BLaER1 treated with 17β-estradiol and CSF1 and Interleukin-3, amounts not matched to agents 10 nM and 100 nM (cell line): ENCODE measurements around the gene LCN1.

ENCODE experiments used
- H3K27ac ChIP-seq, 11 experiments: shearing (Covaris generic); formaldehyde crosslinking; 2 replicates each; pipeline ENCODE4 v1.8.1; 2022
- H3K27me3 ChIP-seq, 11 experiments: shearing (Covaris generic); formaldehyde crosslinking; 2 replicates each; pipeline ENCODE4 v1.8.1; 2022
- H3K36me3 ChIP-seq, 11 experiments: shearing (Covaris generic); formaldehyde crosslinking; 2 replicates each; pipeline ENCODE4 v1.8.1; 2022
- H3K4me1 ChIP-seq, 10 experiments: shearing (Covaris generic); formaldehyde crosslinking; 2 replicates each; pipeline ENCODE4 v1.8.1; 2022
- H3K4me2 ChIP-seq, 11 experiments: shearing (Covaris generic); formaldehyde crosslinking; 2 replicates each; pipeline ENCODE4 v1.8.1; 2022
- H3K4me3 ChIP-seq, 10 experiments: shearing (Covaris generic); formaldehyde crosslinking; 2 replicates each; pipeline ENCODE4 v1.8.1; 2022
- H3K9ac ChIP-seq, 11 experiments: shearing (Covaris generic); formaldehyde crosslinking; 2 replicates each; pipeline ENCODE4 v1.8.1; 2022
- H3K9me3 ChIP-seq, 11 experiments: shearing (Covaris generic); formaldehyde crosslinking; replicated peaks in 1 of 11; 2 replicates each; pipeline ENCODE4 v1.8.1; 2022
- H4K20me1 ChIP-seq, 11 experiments: shearing (Covaris generic); formaldehyde crosslinking; 2 replicates each; pipeline ENCODE4 v1.8.1; 2022
- Cebpa-rat ChIP-seq, 11 experiments: shearing (Covaris generic); IDR thresholded peaks; 2 replicates each; pipeline ENCODE4 v1.8.1; 2022

The LCN1 gene

DNA sequence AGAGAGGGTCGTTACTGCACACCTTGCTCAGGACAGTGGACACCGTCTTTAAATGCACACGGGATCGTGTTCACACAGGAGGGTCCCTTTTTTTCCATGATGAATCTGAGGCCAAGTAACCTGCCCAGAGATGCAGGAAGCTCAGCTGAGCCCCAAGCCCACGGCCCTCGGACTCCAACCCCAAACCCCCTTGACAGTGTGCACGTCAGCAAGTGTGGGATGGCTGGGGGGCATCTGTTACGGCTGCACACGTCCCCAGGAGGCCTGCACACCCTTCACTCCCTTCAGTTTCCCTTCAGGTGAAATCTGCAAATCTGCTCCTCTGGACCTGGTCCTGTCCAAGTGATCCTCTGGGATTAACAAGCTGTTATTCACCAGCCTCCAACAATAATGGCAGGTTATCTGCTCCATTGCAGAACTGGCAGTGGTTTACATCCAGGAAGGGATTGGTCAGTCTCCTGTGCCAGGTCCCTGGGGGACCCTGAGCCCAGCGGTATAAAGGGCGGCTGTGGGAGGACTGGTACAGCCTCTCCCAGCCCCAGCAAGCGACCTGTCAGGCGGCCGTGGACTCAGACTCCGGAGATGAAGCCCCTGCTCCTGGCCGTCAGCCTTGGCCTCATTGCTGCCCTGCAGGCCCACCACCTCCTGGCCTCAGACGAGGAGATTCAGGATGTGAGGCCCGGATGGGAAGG is at the start of gene LCN1:
TSS of gene LCN1 (plus strand) at position 525 of the 692 bp plus-strand sequence. CDS start at position 583, 58 bp downstream.
- no peak for TF ChIP-seq Cebpa-rat (IDR thresholded peaks at IDR 0.05)
- Histone ChIP-seq H3K4me1 (peaks cover 0 to 28% (median 18%) of the 10 kb centered on the region in 10 experiments; a peak in 17 of 20 replicates), H3K4me3 (no peak within 1 kb of the TSS), H3K27ac (no peak within 1 kb of the TSS), H3K27me3 (0 out of 22 replicates have a peak, but pooled peaks cover 0 to 6% (median 0%) of the 10 kb centered on the region in 11 experiments), H3K9ac (0 out of 22 replicates have a peak within 1 kb of the TSS, but pooled peaks of 1 of the 11 experiments have one; percentile 4), H4K20me1 (peaks cover 0 to 6% (median 0%) of the 10 kb centered on the region in 11 experiments; a peak in 2 of 22 replicates), H3K9me3 (no peaks in the 10 kb centered on the region), H3K36me3 (no peaks in the 10 kb centered on the region), H3K4me2 (peak within 1 kb of the TSS in 10 of 11 experiments; percentile 9 to 79 (median 64); a peak in 19 of 22 replicates)

DNA sequence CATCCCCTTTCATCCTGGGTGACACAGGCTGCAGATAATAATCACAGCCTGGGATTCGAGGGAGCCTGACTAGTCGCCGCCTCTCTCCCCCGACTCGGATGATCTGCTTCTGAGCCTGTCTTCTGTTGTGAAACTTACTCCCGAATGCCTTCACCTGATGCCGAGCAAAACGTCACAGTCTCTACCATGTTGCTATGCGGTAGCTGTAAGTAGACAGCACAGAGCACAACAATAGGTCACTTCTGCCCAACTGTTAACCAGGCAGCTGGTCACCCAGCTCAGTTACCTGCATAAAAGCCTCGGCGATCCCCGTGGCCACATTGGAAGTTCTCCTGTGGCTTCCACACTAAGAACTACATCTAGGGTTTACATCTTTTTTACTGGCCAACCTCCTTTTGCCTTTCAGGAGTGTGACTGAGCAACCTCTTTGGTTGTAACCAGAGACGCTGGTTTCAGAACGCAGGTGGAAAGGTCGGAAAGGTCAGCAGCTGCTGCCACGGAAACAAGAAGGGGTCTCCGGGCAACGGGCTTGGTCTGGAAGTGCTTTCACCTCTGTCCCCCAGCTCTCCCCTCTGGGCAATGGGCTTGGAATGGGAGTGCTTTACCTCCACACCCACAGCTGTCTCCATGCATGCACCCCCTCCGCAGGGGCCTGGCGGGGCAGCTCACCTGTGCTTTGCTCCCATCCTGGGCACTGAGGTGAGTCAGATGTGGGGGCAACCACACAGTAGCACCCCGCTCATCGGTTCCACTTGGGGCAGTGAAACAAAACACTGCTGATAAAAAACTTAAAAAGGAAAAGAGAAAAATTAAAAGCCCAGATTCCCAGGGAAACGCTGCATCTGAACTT is 49.2 kb upstream of the LCN1 start:
- no peaks in the 10 kb centered on the region for H3K36me3 ChIP-seq
- peaks cover 0 to 27% (median 3%) of the 10 kb centered on the region in 10 experiments; a peak in 9 of 20 replicates for H3K4me1 ChIP-seq
- TF ChIP-seq Cebpa-rat (IDR thresholded peaks at IDR 0.05): no peak
- no peaks in the 10 kb centered on the region for H3K9me3 ChIP-seq
- no peak overlapping the region for H3K9ac ChIP-seq
- no peak overlapping the region for H3K27ac ChIP-seq
- no peak overlapping the region for H3K4me2 ChIP-seq
- H4K20me1 ChIP-seq: peaks cover 0 to 15% (median 0%) of the 10 kb centered on the region in 11 experiments; a peak in 6 of 22 replicates
- peaks cover 4 to 27% (median 12%) of the 10 kb centered on the region in 11 experiments; a peak in 13 of 22 replicates for H3K27me3 ChIP-seq
- no peak overlapping the region for H3K4me3 ChIP-seq

DNA sequence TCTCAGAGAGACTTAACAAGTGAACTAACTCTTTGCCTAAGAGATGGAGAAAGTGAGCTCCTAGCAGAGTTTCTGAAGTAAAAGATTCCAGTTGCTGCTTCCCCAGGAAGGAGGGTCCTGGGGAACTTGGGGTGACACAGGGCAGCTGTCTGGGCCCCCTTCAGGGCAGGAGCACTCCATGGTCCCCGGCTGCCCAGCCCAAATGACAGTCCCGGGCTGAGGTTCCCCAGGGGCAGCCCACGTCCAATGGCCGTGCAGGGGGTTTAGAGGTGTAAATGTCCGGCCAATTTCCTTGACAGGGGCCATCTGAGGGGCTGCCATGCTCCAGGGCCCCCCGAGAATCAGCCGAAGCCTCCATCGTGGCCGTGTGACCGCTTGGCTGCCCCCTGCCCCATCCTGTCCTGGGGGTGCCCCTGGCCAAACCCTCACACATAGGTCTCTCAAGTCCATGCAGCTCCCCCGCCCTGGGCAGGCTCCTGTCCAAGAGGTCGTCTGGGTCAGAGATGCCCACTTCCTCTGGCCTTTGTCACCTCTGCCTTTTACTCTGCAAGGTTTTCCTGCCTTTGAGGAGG is 47.2 kb upstream of the LCN1 start:
- Histone ChIP-seq H3K9me3 (no peaks in the 10 kb centered on the region), H4K20me1 (peaks cover 0 to 32% (median 0%) of the 10 kb centered on the region in 11 experiments; a peak in 10 of 22 replicates), H3K27ac (no peak overlapping the region), H3K4me3 (no peak overlapping the region), H3K36me3 (no peaks in the 10 kb centered on the region), H3K9ac (no peak overlapping the region), H3K27me3 (peaks cover 10 to 48% (median 33%) of the 10 kb centered on the region in 11 experiments), H3K4me2 (no peak overlapping the region), H3K4me1 (peaks cover 0 to 20% (median 3%) of the 10 kb centered on the region in 10 experiments; a peak in 10 of 20 replicates)
- no peak for TF ChIP-seq Cebpa-rat (IDR thresholded peaks at IDR 0.05)

- Histone ChIP-seq H3K9me3 (no peaks in the 10 kb centered on the region), H3K9ac (no peak overlapping the region), H3K27ac (no peak overlapping the region), H3K4me3 (no peak overlapping the region), H4K20me1 (peaks cover 0 to 32% (median 0%) of the 10 kb centered on the region in 11 experiments; a peak in 10 of 22 replicates), H3K4me2 (0 out of 22 replicates have a peak overlapping the region, but pooled peaks of 1 of the 11 experiments have one; percentile 52), H3K27me3 (peaks cover 10 to 56% (median 37%) of the 10 kb centered on the region in 11 experiments), H3K4me1 (peaks cover 0 to 14% (median 3%) of the 10 kb centered on the region in 10 experiments; a peak in 5 of 20 replicates), H3K36me3 (no peaks in the 10 kb centered on the region)
- no peak for TF ChIP-seq Cebpa-rat (IDR thresholded peaks at IDR 0.05)
These were observed 46.3 kb upstream of the LCN1 start for GRCh38 chr9:135474915-135475314.

- no peaks in the 10 kb centered on the region for H3K9me3 ChIP-seq
- H3K4me3 ChIP-seq: no peak overlapping the region
- no peak overlapping the region for H3K4me2 ChIP-seq
- H4K20me1 ChIP-seq: peaks cover 0 to 45% (median 6%) of the 10 kb centered on the region in 11 experiments; a peak in 13 of 22 replicates
- peaks cover 9 to 17% (median 13%) of the 10 kb centered on the region in 10 experiments for H3K4me1 ChIP-seq
- TF ChIP-seq Cebpa-rat (IDR thresholded peaks at IDR 0.05): no peak
- H3K27me3 ChIP-seq: peaks cover 25 to 75% (median 56%) of the 10 kb centered on the region in 11 experiments
- no peak overlapping the region for H3K9ac ChIP-seq
- no peaks in the 10 kb centered on the region for H3K36me3 ChIP-seq
- no peak overlapping the region for H3K27ac ChIP-seq
These were observed 44.5 kb upstream of the LCN1 start for GRCh38 chr9:135476561-135477355.

DNA sequence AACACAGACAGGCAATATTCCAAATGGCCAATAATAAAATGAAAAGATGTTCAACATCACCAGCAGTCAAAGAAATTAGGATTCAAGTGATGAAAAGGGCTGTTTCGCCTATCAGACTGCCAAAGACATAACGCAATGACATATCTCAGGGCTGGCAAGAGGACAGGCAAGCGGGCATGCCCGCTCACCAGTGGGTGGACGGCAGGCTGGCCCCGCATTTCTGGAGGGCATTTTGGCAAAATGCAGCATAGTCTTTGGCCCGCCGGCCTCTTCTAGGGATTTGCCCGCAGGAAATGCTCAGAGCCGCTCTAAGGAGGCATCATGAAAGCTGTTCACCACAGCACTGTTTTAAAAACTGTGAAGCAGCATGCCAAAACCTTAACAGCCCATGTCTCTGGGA is 43.0 kb upstream of the LCN1 start:
- TF ChIP-seq Cebpa-rat (IDR thresholded peaks at IDR 0.05): no peak
- Histone ChIP-seq H3K27me3 (peaks cover 31 to 89% (median 65%) of the 10 kb centered on the region in 11 experiments), H3K4me1 (peaks cover 9 to 17% (median 13%) of the 10 kb centered on the region in 10 experiments), H4K20me1 (peaks cover 0 to 57% (median 12%) of the 10 kb centered on the region in 11 experiments; a peak in 15 of 22 replicates), H3K9me3 (no peaks in the 10 kb centered on the region), H3K4me2 (no peak overlapping the region), H3K9ac (no peak overlapping the region), H3K4me3 (no peak overlapping the region), H3K36me3 (peaks cover 0 to under 1% (median 0%) of the 10 kb centered on the region in 11 experiments; a peak in 2 of 22 replicates), H3K27ac (no peak overlapping the region)

GRCh38 chr9:135478829-135479468 is 42.3 kb upstream of the LCN1 start:
- no peak for TF ChIP-seq Cebpa-rat (IDR thresholded peaks at IDR 0.05)
- peak overlapping the region; percentile 68 to 92 (median 78) for H3K4me3 ChIP-seq
- peaks cover 0 to 8% (median 1%) of the 10 kb centered on the region in 11 experiments; a peak in 10 of 22 replicates for H3K36me3 ChIP-seq
- H3K4me1 ChIP-seq: peaks cover 9 to 17% (median 13%) of the 10 kb centered on the region in 10 experiments
- H3K4me2 ChIP-seq: peak overlapping the region; percentile 65 to 100 (median 85)
- peaks cover 30 to 90% (median 66%) of the 10 kb centered on the region in 11 experiments for H3K27me3 ChIP-seq
- H4K20me1 ChIP-seq: peaks cover 0 to 60% (median 14%) of the 10 kb centered on the region in 11 experiments; a peak in 15 of 22 replicates
- no peak overlapping the region; a peak in 1 of 22 replicates for H3K27ac ChIP-seq
- peak overlapping the region in 8 of 11 experiments; percentile 14 to 68 (median 33); a peak in 7 of 22 replicates for H3K9ac ChIP-seq
- no peaks in the 10 kb centered on the region for H3K9me3 ChIP-seq
